CD8-positive, alpha-beta memory T cell (primary cell): ENCODE results near the gene ZMIZ1. TPM values are rescaled to one million over a fixed set of nuclear protein-coding genes. Genes with fewer than 3 reads are reported as not detected.
A peak's percentile ranks its signal among the peaks of the same experiment; 100 is the strongest.

Experiments used
- CTCF ChIA-PET: fragments of 350-600 bp; sonication (Branson Sonifier 250); formaldehyde crosslinking; loops from one replicate; lab custom pipeline; 2021; ENCODE audit warnings: antibody characterized with exemption; lab: Charles Lee
- POLR2A ChIA-PET: fragments of 350-600 bp; sonication (Branson Sonifier 250); formaldehyde crosslinking; loops from one replicate; lab custom pipeline; 2021; ENCODE audit warnings: antibody characterized with exemption; lab: Charles Lee
- DNase-seq, 5 donors: peaks; one replicate each; pipeline versions ENCODE4 v3.0.0 to v3.0.0-alpha.2; 2020 to 2022; ENCODE audit warnings: mixed read lengths in 1 of 5
- H3K27ac ChIP-seq: one replicate; pipeline ENCODE4 v1.7.0; 2013; ENCODE audit warnings: low read depth, mild to moderate bottlenecking, low read length, moderate library complexity
- H3K27me3 ChIP-seq: 2 replicates; pipeline ENCODE4 v1.7.0; 2013; ENCODE audit warnings: low read length, mild to moderate bottlenecking; ENCODE audit not compliant: insufficient read depth, poor library complexity, severe bottlenecking
- H3K36me3 ChIP-seq: 2 replicates; pipeline ENCODE4 v1.7.0; 2013; ENCODE audit warnings: mild to moderate bottlenecking, low read length, moderate library complexity; ENCODE audit not compliant: insufficient read depth
- H3K4me1 ChIP-seq: 2 replicates; pipeline ENCODE4 v1.7.0; 2013; ENCODE audit warnings: mild to moderate bottlenecking, low read length, moderate library complexity; ENCODE audit not compliant: insufficient read depth
- H3K4me3 ChIP-seq: 2 replicates; pipeline ENCODE4 v1.7.0; 2013; ENCODE audit warnings: mild to moderate bottlenecking, low read length
- H3K9me3 ChIP-seq: 2 replicates; pipeline ENCODE4 v1.7.0; 2013; ENCODE audit warnings: mild to moderate bottlenecking, low read length
- H3K27ac Mint-ChIP-seq, 8 donors: one replicate each; pipeline ENCODE4 v1.8.0; 2020 to 2021; ENCODE audit warnings: mixed read lengths in 8 of 8, mild to moderate bottlenecking in 6 of 8, inconsistent platforms in 3 of 8, moderate library complexity in 3 of 8
- H3K27me3 Mint-ChIP-seq, 2 donors: one replicate each; pipeline ENCODE4 v1.8.0; 2020 to 2021; ENCODE audit warnings: mixed read lengths in 2 of 2, mild to moderate bottlenecking in 1 of 2, moderate library complexity in 1 of 2
- H3K36me3 Mint-ChIP-seq, 3 donors: one replicate each; pipeline ENCODE4 v1.8.0; 2020 to 2021; ENCODE audit warnings: mixed read lengths in 3 of 3, inconsistent platforms in 1 of 3, mild to moderate bottlenecking in 1 of 3
- H3K4me1 Mint-ChIP-seq, 3 donors: one replicate each; pipeline ENCODE4 v1.8.0; 2020 to 2021; ENCODE audit warnings: mixed read lengths in 3 of 3, inconsistent platforms in 1 of 3, mild to moderate bottlenecking in 1 of 3
- H3K4me3 Mint-ChIP-seq, 7 donors: one replicate each; pipeline ENCODE4 v1.8.0; 2020 to 2021; ENCODE audit warnings: mixed read lengths in 7 of 7, mild to moderate bottlenecking in 6 of 7, moderate library complexity in 4 of 7, inconsistent platforms in 2 of 7
- H3K9me3 Mint-ChIP-seq, 5 donors: one replicate each; pipeline ENCODE4 v1.8.0; 2020 to 2022; ENCODE audit warnings: mixed read lengths in 5 of 5, mild to moderate bottlenecking in 3 of 5, moderate library complexity in 2 of 5, inconsistent platforms in 1 of 5
- polyA plus RNA-seq: library from polyadenylated mRNA; unstranded; fragments of 300-500 nt; fragmentation: Illumina TruSeq; gene quantifications from one replicate; pipeline ENCODE4 v1.2.3, GENCODE V29; 2021
- total RNA-seq, 2 experiments: library from RNA; stranded (reverse); gene quantifications; one replicate each; pipeline ENCODE4 v1.2.3, GENCODE V29; 2021

The ZMIZ1 gene
- total and polyA plus RNA-seq, 3 experiments from 2014 or later, result 8.0 to 36.3 (median 34.7) TPM

GRCh38 chr10:79098061-79098460 lies 29.3 kb downstream of the ZMIZ1 start:
- Mint-ChIP-seq H3K9me3 (no peaks in the 10 kb centered on the region), H3K27me3 (peaks cover 0 to 2% of the 10 kb centered on the region in 2 donors), H3K36me3 (no peaks in the 10 kb centered on the region), H3K4me3 (no peak overlapping the region), H3K4me1 (peaks cover 20 to 54% (median 28%) of the 10 kb centered on the region in 3 donors), H3K27ac (peak overlapping the region in 1 of 8 donors; percentile 17)
- ChIA-PET POLR2A (no interaction called here), CTCF (interaction anchor here (1.2 kb wide), 1 partner anchor 32 kb away, joined by 3 read pairs; no protein-coding TSS in a partner anchor)
- Histone ChIP-seq H3K36me3 (no peaks in the 10 kb centered on the region), H3K4me3 (no peak overlapping the region), H3K9me3 (no peaks in the 10 kb centered on the region), H3K27me3 (no peaks in the 10 kb centered on the region), H3K27ac (no peak overlapping the region), H3K4me1 (peaks cover 22% of the 10 kb centered on the region)
- DNase-seq, result no peak

DNA sequence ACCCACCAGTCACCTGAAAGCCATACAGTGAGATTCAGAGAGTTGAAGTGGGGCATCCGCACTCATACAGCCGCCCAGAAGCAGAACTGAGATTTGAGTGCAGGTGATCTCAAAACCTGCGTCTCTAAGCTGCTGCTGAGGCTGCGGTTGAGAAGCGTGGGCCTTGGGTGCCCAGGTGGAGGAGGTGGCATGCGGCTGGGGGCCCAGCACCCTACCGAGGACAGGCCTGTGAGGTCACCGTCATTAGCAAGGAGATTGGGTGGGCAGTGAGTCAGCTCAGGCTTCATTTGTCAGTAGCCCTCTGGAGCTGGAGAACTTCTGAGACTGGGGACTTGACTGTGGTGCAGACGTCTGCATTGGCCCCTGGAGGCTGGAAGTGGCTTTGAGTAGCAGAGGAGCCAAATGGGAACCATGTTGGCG lies 29.8 kb downstream of the ZMIZ1 start:
- no peak overlapping the region for H3K4me3 ChIP-seq
- ChIA-PET POLR2A (no interaction called here), CTCF (interaction anchor here (1.2 kb wide), 1 partner anchor 32 kb away, joined by 3 read pairs; no protein-coding TSS in a partner anchor)
- peaks cover 22% of the 10 kb centered on the region for H3K4me1 ChIP-seq
- no peaks in the 10 kb centered on the region for H3K9me3 Mint-ChIP-seq
- no peak for DNase-seq
- no peak overlapping the region for H3K27ac ChIP-seq
- H3K27me3 Mint-ChIP-seq, result peaks cover 0 to 2% of the 10 kb centered on the region in 2 donors
- no peaks in the 10 kb centered on the region for H3K9me3 ChIP-seq
- no peaks in the 10 kb centered on the region for H3K27me3 ChIP-seq
- peak overlapping the region in 1 of 8 donors; percentile 54 for H3K27ac Mint-ChIP-seq
- H3K36me3 Mint-ChIP-seq, result no peaks in the 10 kb centered on the region
- peak overlapping the region in 1 of 7 donors; percentile 48 for H3K4me3 Mint-ChIP-seq
- H3K36me3 ChIP-seq, result no peaks in the 10 kb centered on the region
- H3K4me1 Mint-ChIP-seq, result peaks cover 23 to 57% (median 31%) of the 10 kb centered on the region in 3 donors

DNA sequence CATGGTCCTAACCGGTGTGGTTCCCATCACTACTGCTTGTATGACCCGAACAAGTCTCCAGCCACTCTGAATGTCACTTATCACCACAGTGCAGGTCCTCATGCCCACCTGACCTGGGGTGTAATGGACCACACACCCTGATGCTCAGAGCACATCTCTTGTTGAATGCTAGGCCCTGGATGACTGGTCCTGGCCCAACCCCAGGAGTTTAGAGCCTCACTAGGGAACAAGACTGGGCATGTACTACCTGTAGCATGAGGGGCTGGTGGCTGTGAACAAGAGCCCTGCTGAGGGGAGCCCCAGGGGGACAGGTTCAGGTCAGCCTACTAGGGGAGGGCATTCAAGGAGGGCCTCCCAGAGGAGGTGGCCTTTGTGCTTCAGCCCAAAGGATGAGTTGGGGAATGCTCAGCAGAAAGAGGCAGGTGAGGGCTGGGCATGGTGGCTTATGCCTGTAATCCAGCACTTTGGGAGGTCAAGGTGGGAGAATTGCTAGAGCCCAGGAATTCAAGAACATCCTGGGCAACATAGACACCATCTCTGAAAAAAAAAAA lies 31.2 kb downstream of the ZMIZ1 start:
- Histone ChIP-seq H3K36me3 (no peaks in the 10 kb centered on the region), H3K27ac (no peak overlapping the region), H3K27me3 (no peaks in the 10 kb centered on the region), H3K9me3 (no peaks in the 10 kb centered on the region), H3K4me1 (peaks cover 20% of the 10 kb centered on the region), H3K4me3 (no peak overlapping the region)
- CTCF ChIA-PET, result no interaction called here
- no peak overlapping the region for H3K4me3 Mint-ChIP-seq
- POLR2A ChIA-PET, result no interaction called here
- H3K36me3 Mint-ChIP-seq, result no peaks in the 10 kb centered on the region
- no peaks in the 10 kb centered on the region for H3K9me3 Mint-ChIP-seq
- no peak for DNase-seq
- H3K27me3 Mint-ChIP-seq, result peaks cover 0 to 2% of the 10 kb centered on the region in 2 donors
- H3K4me1 Mint-ChIP-seq, result peaks cover 37 to 68% (median 42%) of the 10 kb centered on the region in 3 donors
- peak overlapping the region in 3 of 8 donors; percentile 37 to 87 (median 72) for H3K27ac Mint-ChIP-seq

DNA sequence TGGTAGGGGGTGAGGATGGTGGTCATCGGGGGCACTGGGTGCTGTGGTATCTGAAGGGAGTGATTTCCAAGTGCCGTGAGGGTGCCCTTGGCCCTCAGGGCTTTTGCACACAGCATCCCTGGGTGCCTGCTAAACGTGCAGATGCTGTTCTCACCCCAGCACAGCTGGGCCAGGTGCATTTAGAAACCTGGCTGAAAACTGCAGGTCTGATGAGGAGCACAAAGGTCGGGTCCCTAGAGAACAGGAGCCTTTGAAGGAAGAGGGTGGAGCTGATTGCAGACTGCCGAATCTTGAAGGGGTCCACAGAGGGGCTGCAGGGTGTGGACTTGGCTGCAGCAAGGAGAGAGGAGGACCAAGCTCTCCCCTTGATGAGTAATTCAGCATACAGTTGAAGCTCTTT lies 32.0 kb downstream of the ZMIZ1 start:
- H3K9me3 Mint-ChIP-seq, result no peaks in the 10 kb centered on the region
- Histone ChIP-seq H3K27ac (no peak overlapping the region), H3K27me3 (no peaks in the 10 kb centered on the region), H3K4me1 (peaks cover 20% of the 10 kb centered on the region), H3K36me3 (no peaks in the 10 kb centered on the region), H3K4me3 (no peak overlapping the region), H3K9me3 (no peaks in the 10 kb centered on the region)
- peaks cover 0 to 2% of the 10 kb centered on the region in 2 donors for H3K27me3 Mint-ChIP-seq
- CTCF ChIA-PET, result no interaction called here
- H3K4me1 Mint-ChIP-seq, result peaks cover 37 to 74% (median 44%) of the 10 kb centered on the region in 3 donors
- peak overlapping the region in 5 of 8 donors; percentile 34 to 80 (median 44) for H3K27ac Mint-ChIP-seq
- no peak for DNase-seq
- H3K36me3 Mint-ChIP-seq, result no peaks in the 10 kb centered on the region
- POLR2A ChIA-PET, result no interaction called here
- H3K4me3 Mint-ChIP-seq, result peak overlapping the region in 1 of 7 donors; percentile 25

GRCh38 chr10:79101560-79102497 lies 33.1 kb downstream of the ZMIZ1 start:
- peak overlapping the region in 4 of 8 donors; percentile 42 to 88 (median 62) for H3K27ac Mint-ChIP-seq
- Histone ChIP-seq H3K9me3 (no peaks in the 10 kb centered on the region), H3K4me3 (no peak overlapping the region), H3K36me3 (no peaks in the 10 kb centered on the region), H3K27ac (no peak overlapping the region), H3K4me1 (peaks cover 20% of the 10 kb centered on the region), H3K27me3 (no peaks in the 10 kb centered on the region)
- peaks cover 37 to 74% (median 44%) of the 10 kb centered on the region in 3 donors for H3K4me1 Mint-ChIP-seq
- H3K27me3 Mint-ChIP-seq, result peaks cover 0 to 2% of the 10 kb centered on the region in 2 donors
- peak overlapping the region in 1 of 7 donors; percentile 35 for H3K4me3 Mint-ChIP-seq
- ChIA-PET CTCF (no interaction called here), POLR2A (no interaction called here)
- DNase-seq, result no peak
- no peaks in the 10 kb centered on the region for H3K36me3 Mint-ChIP-seq
- no peaks in the 10 kb centered on the region for H3K9me3 Mint-ChIP-seq

DNA sequence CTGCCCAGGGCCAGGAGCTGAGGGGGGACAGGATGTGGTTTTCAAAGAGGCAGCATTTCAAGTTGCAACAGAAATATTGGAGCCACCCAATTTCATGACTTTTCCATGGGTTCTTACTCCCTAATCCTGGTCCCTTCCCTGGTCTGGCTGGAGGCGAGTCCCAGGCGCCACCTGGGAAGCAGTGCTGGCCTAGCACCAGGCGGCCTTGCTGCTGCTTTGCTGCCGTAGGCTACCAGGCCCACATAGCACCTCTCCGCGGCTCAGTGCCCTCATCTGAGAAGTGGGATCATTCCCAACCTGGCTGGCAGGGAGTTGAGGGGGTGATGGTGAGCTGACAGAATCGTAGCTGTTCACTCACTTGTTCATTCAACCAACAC lies 33.7 kb downstream of the ZMIZ1 start:
- H3K36me3 ChIP-seq, result no peaks in the 10 kb centered on the region
- DNase-seq, result no peak
- Mint-ChIP-seq H3K9me3 (no peaks in the 10 kb centered on the region), H3K4me3 (no peak overlapping the region), H3K4me1 (peaks cover 37 to 79% (median 44%) of the 10 kb centered on the region in 3 donors), H3K27me3 (peaks cover 0 to 2% of the 10 kb centered on the region in 2 donors), H3K27ac (peak overlapping the region in 4 of 8 donors; percentile 42 to 88 (median 77)), H3K36me3 (no peaks in the 10 kb centered on the region)
- CTCF ChIA-PET, result no interaction called here
- POLR2A ChIA-PET, result no interaction called here
- H3K4me3 ChIP-seq, result no peak overlapping the region
- peaks cover 20% of the 10 kb centered on the region for H3K4me1 ChIP-seq
- no peaks in the 10 kb centered on the region for H3K27me3 ChIP-seq
- no peak overlapping the region for H3K27ac ChIP-seq
- H3K9me3 ChIP-seq, result no peaks in the 10 kb centered on the region

DNA sequence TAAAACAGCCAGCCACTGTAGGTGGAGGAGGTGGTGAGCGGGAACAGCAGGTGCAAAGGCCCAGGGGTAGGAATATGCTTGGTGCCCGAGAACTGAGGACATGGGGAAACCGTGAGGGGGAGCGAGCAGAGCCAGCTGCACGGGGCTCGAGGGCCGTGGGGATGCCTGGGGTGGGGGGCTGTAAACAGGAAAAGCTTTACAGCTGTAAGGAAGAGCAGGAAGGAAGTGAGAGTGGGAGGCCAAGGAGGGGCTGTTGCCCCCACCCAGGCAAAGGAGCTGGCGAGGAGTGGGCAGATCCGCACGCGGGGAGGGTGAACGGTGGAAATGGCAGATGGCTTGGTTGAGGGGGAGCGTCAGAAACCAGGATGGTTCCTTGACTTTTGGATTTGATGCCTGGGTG lies 34.4 kb downstream of the ZMIZ1 start:
- peak overlapping the region in 1 of 8 donors; percentile 82 for H3K27ac Mint-ChIP-seq
- peaks cover 0 to 2% of the 10 kb centered on the region in 2 donors for H3K27me3 Mint-ChIP-seq

More for the DNA sequence above, 34.4 kb downstream of the ZMIZ1 start:
- Histone ChIP-seq H3K4me1 (peaks cover 20% of the 10 kb centered on the region), H3K36me3 (no peaks in the 10 kb centered on the region), H3K9me3 (no peaks in the 10 kb centered on the region), H3K4me3 (no peak overlapping the region), H3K27me3 (no peaks in the 10 kb centered on the region), H3K27ac (no peak overlapping the region)
- ChIA-PET CTCF (interaction anchor here (0.8 kb wide), 1 partner anchor 11 kb away, joined by 3 read pairs; no protein-coding TSS in a partner anchor), POLR2A (no interaction called here)
- Mint-ChIP-seq H3K4me3 (peak overlapping the region in 1 of 7 donors; percentile 37), H3K4me1 (peaks cover 37 to 73% (median 44%) of the 10 kb centered on the region in 3 donors), H3K36me3 (no peaks in the 10 kb centered on the region), H3K9me3 (no peaks in the 10 kb centered on the region)
- no peak for DNase-seq
